GM21737 (cell line): ENCODE data around the gene CPVL.
"Not testable (repeated sequence)": the region's sequence is repeated elsewhere in the genome, so short reads cannot be mapped to it uniquely, and the experiment has no call there.

Experiments
- ATAC-seq: cut with Tn5 transposase; IDR thresholded peaks from one replicate; pipeline ENCODE4 v1.9.1; 2021; ENCODE audit warnings: mild to moderate bottlenecking, moderate library complexity; ENCODE audit not compliant: unreplicated experiment

The CPVL gene

DNA sequence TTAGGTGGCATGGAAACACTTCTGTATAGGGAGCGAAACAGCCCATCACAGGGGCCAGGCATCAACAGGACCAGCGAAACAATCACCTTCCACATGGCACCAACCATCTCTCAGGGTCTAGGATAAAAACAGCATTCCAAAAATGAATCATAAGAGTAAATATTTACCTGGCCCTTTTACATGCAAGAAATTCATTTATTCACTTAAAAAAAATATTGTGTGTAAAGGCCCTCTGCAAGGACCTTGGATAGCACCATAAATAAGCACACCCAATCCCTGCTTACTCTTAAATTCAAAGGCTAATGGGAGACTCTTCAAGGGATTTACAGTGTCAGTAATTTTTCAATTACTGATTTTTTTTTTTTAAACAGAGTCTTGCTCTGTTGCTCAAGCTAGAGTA is 25.4 kb downstream of the CPVL start:
- ATAC-seq = no peak

DNA sequence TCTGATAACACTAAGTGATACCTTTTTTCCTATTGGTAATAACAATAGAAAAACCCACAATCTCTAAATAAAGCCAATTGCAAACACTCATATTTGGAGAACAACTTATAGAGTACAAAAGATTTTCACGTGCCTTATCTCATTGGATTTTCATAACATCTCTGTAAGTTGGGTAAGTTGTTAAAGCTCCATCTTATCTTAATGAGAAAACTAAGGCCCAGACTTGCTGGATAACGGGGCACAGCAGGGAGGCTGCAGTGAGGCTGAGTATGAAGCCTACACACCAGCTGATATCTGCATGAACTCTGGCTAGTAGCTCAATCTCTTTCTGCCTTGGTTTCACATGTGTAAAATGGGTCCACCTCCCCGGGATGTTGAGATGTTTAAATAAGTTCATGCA is 26.8 kb downstream of the CPVL start:
- ATAC-seq = no peak

DNA sequence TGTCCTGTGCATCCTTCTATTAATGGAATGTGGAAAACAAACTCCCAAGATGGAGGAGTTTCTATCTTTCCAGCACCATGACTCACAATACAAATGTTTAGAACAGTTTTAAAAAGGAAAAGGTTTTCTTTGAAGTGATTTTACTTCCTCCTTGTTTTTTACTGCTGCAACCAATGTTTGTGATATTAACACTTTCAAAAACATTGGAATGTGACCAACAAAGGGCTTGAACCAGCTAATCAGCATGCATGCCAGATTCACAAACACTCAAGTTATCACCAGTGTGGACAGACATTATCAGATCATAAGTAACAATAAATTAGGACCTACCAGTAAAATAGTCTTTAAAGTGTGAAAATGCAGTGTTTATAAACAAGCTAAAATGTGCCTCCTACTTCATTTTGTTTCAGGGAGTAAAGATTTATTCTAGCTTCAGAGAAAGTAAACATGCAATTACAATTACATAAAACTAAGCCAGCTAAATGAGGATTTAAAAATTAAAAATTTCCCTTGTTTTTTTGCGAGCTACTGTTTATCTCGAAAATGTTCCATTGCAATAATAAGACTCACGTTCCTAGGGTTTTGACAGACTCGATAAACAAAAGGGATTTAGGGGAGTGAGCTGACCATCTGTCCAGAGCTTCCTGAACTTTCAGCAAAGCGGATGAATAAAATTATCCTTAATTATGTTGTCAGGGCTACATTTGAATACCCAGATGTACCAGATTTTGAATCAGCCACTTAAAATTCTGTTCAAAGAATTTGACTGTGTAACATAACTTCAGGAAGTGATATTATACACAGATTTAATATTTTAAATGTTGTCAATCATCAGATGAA is 29.8 kb downstream of the CPVL start:
- ATAC-seq = no peak

DNA sequence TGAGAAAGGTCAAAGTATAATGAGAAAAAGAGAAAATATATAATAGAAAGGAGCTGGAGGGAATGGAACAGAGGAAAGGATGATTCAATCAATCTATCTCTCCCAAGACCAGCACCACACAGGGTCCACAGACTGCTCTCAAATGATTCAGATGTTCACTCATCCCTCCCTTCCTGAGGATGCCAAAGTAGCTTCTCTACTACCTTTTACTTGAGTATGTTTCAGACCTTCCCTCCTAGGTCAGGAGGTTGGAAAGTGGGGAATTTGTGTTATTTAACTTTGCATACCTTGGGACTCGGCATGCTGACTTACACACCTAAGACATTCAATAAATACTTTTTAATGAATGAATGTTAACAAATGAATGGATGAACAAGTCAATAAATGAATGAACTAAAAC is 30.6 kb downstream of the CPVL start:
- ATAC-seq = no peak

DNA sequence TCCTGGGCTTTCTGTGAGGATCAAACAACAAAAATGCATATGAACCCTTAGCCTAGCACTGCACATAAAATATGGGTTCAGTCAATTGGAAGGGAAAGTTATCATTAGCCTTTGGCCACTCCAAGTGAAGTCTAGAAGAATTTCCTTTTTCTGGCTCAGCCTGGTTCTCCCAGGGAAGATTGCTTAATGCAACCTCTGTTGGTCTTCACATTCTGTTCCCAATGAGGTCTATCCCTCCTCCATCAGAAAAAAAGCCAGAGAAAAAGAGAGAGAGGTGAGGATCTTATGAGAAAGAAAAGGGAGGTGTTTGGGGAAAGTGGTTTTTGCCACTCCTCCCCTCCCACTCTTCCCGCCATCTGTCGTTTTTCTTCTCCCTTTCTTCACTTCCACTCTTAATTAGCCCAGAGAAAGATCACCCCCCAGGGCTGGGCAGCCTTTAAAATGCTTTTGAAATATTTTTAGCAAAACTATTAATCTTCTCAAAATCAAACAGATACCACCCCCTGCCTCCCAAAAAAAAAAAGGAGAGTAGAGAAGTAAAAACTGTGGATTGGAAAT is 31.1 kb downstream of the CPVL start:
- ATAC-seq = no peak

DNA sequence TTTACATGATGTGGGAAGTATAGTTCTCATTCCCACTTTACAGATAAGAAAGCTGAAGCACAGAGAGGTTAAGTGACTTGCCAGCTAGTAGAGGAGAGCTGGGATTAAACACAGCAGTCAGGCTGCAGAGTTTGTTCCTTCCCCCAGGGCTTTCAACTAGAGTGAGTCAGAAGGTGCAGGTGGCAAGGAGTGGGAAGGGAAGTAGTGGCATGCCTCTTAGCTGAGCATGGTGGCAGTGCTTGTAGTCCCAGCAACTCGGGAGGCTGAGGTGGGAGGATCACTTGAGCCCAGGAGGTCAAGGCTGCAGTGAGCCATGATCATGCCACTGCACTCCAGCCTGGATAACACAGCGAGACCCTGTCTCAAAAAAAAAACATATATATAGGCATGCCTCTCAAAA is 32.1 kb downstream of the CPVL start:
- ATAC-seq = not testable (repeated sequence)

DNA sequence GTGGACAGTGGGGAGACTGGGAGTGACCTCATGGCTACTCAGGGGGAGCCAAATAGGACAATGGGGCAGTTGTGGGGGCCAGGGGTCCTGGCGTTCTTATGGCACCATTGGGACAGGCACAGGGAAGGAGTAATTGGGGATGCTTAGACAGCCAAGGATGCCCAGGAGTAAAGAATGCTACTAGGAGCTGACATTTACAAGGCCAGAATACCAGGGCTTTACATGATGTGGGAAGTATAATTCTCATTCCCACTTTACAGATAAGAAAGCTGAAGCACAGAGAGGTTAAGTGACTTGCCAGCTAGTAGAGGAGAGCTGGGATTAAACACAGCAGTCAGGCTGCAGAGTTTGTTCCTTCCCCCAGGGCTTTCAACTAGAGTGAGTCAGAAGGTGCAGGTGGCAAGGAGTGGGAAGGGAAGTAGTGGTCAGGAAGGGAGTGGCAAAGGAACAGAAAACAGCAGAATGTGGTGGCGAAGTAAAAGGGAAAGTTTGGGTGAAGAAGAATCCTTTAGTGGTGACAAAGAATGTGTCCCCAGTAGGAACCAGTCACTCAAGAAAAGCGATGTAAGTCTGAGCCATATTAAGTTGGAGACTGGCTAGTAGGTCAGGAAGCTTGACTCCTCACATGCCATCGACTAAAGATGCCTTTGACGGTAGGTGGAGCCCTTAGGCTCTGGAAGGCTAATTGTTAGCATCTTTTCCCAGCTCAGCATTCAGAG is 32.8 kb downstream of the CPVL start:
- ATAC-seq = no peak

DNA sequence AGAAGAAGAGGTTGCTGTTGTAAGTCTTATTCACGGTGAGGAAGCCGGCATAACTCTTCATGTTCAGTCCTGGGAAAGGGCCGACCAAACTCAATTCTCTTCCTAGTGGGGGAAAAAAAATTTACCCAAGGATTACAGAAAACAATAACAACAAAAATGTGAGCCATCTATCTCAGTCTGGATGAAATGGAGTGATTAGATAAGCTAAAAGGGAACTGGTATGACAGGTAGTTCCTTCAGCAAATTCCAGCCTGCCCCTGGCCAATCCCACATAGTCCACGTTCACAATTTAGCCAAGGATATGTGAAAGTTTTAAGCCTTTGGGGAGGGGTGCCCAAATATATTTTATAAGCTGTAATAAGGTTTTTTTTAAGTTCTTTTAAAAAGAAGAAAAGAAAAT is 33.6 kb downstream of the CPVL start:
- no peak for ATAC-seq

DNA sequence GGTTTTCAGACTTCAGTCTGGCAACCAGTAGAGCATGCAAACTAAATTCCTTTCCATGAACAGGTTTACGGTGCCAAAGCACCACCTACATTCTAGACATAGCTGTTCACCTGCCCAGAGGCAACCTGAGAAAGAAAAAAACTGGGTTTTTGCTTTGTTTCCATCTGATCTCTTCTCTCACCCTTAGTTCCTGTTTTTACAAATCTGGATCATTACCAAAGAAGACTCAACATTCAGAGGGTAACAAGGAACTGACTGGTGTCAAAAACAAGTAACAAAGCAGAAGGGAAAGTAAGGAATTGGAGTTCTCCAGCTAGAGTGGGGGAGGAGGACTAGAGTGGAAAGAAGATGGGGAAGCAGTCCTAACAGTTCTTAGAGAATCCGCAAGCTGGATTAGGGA is 36.4 kb downstream of the CPVL start:
- no peak for ATAC-seq

DNA sequence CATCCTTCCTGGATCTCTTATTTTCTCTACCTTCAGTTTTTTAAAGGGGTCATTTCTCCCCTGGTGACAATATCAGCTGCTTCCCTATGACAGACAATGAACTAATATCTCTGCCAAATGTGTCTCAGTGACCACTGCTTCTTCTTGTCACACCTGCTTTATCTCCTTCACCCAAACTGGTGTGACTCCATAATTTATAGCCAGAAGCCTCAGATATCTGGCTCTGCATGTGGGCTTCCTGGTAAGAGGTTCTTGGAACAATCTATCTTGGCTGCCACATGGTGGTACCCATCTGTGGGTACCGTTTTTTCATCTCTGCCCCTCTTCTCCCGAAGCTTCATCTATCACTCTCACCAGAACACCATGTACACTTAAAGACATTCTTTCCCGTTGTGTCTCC is 37.0 kb downstream of the CPVL start:
- ATAC-seq = no peak

DNA sequence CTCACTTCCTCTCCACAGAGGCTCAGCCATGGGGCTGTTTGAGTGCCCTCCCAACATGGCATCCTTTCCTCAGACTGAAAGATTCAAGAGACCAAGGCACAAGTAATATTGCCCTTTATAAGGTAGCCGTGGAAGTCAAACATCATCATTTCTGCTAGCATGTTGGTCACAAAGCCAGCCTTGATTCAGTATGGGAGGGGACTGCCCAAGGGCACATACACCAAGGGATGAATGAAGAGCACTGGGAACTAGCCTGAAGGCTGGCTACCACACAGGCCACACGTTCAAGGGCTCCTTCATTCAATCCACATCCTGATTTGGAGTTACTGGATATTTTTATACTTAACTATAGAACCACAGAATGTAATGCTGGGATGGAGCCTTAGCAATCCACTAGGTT is 39.3 kb downstream of the CPVL start:
- ATAC-seq = no peak

DNA sequence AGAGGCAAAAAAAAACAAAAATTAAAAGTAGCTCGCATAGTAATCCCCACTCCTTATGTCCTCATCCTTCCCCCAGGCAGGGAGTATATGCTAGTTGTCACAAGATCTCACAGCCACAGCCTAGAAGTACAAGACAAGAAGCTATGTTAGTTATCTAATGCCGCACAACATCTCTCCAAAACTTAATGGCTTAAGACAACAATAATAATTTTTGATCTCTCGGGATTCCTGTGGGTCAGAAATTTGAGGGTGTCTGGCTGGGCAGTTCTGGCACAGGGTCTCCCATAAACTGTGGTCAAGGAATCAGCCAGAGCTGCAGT is 39.7 kb downstream of the CPVL start:
- ATAC-seq = no peak

DNA sequence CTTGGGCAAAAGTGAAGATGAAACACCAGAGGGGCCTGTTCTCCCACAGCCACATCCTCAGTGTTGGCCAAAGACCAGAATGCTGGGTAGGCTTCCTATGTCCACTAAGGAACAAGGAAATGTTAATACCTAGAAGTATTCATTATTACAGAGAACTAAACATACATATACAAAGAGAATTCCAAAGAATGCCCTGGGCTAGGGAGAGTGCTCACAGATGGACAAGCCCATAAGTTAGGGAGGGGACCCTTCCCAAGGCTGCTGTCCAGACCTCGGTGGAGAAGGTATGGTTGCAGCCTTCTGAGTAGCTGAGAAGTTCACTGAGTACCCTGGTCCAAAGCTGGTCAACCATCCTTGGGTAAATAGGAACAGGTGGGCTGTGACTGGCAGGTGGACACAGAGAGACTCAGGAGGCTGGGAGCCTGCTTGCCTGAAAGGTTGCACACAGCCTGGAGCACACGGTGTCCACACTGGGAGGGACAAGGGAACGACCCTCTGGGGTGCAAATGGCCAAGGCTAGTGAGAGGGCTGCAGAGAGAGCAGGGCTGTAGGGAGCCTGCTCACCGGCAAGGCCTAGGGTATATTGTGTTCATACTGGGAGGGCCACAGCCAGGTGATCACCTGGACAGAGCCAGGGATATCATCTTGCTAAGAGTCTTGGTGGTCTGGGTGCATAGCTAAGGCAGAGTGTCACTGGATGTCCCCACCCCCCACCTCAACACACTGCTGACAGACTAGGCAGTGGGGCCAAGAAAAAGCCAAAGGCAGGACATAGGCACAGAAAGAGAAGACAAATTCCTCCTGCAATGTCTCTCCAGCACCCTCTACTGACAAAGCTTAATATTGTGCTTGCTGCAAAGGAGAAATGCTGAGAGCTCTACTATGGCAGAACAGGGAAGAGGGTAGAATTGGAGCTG is 40.3 kb downstream of the CPVL start:
- ATAC-seq = no peak

DNA sequence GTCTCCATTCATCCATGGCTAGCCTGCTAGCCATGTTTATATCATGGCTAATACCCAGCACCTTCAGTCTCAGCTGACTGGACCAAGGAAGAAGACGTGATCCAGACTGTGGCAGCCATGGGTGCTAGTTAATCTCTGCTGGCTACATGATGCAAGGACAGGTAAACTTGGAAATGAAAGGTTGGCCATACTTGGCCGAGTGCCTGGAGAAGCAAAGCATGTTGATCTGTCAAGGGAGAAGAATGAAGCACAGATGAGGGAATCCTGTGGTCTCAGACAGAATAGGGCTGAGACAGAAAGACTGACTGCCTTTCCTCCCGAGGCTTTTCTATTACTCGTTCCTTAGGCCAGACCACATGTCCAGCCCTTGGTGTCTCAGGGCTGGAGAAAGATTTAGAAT is 41.1 kb downstream of the CPVL start:
- no peak for ATAC-seq

DNA sequence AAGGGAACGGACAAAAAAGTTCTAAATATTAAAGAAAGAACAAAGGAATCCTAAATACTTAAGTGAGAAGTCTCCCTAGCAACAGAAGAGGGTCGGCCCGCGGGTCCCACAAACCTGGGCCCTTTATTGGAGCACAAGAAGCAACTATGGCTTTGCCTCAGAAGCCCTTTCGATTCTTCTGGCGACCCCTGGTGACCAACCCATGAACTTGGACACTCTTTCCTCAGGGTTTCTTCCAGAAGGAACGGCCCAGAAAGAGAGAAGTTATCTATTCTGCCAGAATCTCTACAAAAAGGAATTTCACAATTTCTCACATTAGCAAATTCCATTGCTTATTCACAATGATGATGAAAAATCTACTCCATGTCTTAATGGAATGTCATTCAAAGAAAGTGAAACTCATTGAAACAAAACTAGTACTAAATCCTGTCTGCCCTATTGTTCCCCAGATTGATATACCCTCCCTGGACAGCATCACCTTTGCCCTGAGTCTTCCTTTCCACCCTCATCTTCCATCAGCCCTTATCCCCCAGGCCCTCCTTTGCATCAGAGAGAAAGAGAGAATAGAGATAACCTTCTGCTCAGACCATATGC is 43.7 kb downstream of the CPVL start:
- no peak for ATAC-seq

DNA sequence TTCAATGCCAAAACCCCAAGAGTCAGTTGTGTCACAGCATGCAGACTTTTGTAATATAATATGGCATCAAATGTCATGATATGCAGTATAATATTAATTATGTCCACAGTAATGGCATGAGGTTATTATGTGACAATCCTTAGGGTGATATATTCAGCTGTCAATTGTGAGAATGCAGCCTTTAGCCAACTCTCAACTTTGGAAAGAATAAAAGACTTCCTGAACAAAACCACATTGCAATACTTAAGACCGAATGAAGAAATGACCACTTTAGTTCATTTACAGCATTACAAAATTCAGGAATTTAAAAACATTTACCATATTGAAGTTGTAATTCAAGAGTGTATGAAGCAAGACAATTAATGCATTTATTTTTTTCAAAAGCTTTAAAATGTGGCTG is 45.4 kb downstream of the CPVL start:
- no peak for ATAC-seq

DNA sequence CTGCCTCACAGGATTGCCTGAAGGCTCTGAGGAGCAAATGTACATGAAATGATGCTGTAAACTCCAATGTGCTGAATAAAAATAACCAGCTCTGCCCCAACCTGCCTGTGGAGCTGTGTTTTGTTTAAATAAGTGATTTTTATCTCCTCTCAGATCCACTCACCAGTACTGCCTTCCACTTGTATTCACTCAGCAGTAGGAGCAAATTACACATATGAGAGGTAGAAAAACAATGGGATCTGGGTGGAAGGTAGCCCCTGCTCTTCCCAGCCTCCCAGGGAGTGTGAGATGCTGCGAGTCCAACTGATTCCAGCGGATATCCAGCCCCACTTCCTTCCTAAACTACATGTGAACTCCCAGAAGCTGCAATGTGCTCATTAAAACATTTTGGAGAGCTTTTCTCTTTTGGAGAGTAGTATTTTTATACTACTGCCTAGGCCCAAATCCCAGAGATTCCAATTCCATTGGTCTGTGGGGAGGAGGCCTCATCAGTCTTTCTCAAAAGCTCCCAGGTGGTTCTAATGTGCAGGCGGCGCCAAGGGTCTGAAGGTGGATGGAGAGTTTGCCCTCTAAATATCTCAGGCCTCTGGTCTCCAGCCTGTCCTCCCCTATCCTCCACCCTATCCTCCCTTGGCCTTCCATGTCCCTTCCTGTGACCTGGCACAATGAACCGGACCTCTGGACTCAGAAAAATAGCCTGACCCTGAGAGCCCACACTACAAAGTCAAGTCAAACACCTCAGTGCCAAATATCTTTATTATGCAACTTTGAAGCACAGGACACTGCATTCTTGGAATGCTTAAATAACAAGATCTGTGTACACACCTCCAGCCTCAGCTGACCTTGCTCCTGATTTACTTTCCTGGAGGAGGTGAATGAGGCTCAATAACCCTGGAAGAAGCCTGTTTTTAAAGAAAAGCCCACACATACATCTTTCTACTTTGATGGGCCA is 46.2 kb downstream of the CPVL start:
- ATAC-seq = no peak

DNA sequence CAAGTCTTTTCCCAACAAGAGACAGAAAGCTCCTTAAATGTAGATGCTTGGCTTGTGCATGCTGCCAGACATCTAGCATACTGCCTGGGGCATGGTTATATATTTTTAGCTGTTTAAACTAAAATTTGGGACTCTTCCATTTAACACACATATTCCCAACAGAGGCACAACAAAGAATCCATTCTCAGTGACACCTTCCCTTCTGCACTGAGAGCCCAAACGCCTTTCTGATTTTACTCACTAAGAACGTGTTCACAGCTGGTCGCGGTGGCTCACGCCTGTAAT is 49.9 kb downstream of the CPVL start:
- no peak for ATAC-seq

DNA sequence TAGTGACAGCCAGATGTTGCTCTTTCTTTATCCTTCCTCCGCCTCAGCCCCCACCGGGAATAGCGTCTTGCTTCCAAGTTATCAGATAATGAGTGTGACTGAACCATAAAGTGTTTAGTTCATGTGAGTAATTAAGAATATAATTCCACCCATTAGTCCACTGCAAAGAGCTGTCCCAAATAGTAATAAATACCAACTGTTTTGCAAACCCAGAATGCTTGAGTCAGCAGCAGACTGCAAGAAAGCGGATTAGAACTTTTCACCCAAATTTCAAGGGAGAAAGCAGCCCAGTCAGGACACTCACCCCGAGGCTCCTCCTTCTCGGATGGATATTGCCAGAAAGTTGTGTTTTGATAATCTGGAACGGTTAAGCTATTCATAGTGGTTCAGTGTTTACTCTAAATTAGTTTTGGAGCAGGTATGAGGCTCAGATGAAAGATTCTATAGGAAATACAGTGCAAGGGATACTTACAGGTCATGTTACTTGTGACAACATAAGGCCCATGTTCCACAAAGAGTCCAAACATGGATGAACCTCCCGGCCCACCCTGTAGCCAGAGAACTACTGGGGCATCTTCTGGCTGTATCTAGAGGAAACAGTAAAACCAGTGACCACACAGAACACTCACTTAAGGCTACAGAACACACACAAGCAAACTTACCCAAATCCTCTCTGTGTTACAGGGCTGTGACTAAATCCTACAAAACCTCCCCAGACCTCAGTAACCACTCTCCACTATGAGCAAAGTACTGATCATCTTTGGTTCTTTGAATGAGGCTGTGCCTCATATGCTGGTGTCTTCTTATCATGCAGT is 50.5 kb downstream of the CPVL start:
- no peak for ATAC-seq
